ENCODE data around the gene KIAA1549.

The KIAA1549 gene

GRCh38 chr7:138890499-138891445 is 90.4 kb downstream of the KIAA1549 start:
- Histone ChIP-seq H3K4me1 (ENCODE audit: control insufficient read depth, insufficient read depth, low read length, poor library complexity, severe bottlenecking) (no peaks in the 10 kb centered on the region), H3K27me3 (replicated peaks; ENCODE audit: control insufficient read depth, insufficient read depth, low read length, poor library complexity, severe bottlenecking) (no peaks in the 10 kb centered on the region), H3K36me3 (ENCODE audit: control insufficient read depth, insufficient read depth, low read length) (no peaks in the 10 kb centered on the region), H3K9me3 (ENCODE audit: control insufficient read depth, low read length) (no peaks in the 10 kb centered on the region), H3K4me3 (ENCODE audit: insufficient read depth, low read depth, low read length, poor library complexity, severe bottlenecking) (no peak overlapping the region), H3K27ac (ENCODE audit: insufficient read depth, low read length, poor library complexity, severe bottlenecking) (no peak overlapping the region)
- DNase-seq: no peak

DNA sequence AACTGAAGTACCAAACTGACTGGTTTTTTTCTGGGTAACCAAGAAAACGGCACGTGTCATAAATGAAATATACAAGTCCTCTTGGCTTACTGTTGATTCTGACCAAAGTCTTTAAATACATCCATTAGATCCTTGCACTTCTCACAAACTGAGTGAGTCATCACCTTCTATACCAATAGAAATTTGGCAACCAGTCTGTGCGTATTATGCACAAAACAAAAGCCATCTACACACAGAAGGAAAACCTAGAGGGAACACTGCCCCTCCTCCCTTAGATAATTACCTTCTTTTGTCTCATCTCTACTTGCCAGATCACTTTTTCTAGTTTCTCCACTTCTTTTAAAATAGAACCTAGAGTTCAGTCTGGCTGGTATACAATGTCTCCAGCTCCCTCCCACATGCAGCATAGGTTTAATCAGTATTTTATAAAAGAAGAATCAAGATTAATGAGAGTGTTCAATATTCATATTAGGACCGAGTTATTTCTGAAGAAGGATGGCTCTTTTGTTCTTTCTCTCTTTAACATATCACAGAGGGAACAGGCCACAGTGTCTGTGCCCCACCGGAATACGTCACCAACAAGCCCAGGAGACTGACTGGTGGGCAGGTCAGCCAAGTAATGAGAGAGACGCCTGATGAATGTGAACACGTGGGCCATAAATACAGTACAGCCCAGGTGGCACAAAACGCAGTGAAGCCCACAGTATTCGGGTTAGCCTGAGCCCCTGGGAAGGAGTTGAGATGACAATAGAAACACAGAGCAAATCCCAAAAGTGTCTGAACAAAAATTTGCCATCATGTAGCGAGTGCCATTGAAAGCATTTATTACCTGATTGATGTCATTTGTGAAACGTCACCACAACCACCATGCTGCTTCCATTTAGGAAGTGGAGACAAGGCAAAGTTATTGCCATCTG is 91.3 kb downstream of the KIAA1549 start:
- no peak for DNase-seq

DNA sequence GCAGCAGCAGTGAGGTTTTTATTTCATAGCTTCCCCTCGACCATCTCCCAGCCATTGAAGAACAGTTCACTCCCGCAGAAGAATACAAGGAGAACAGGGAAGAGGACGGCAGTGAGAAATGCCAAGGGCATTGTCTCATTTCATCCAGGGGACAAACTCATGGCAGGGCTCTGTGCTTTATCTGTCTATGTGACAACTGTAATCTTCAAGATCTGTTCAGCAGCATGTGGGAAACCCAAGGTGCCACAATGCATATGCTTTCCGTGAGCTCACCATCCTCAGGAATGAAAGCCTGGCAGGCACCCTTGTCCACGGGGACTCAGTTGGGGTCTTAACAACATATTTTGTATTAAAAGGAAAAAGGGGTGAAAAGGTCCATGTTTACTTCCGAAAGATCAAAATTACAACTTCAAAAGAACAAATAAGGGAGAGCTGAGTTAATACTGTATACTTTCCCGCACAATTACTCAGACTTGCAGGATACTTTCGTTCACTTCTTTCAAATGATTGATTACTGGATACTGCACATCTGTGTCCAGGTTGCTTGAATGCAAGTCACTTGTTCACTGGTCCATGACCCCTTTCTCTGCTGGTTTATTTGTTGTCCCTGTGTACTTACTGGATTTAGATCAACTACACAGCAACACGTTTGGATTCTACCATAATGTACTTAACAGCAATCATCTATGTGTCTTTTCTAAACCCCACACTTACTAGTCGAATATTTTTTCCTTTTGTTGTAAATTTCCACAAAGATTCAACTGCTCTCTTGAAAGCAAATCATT is 93.1 kb downstream of the KIAA1549 start:
- no peak for DNase-seq
- Histone ChIP-seq H3K27me3 (replicated peaks; ENCODE audit: control insufficient read depth, insufficient read depth, low read length, poor library complexity, severe bottlenecking) (no peaks in the 10 kb centered on the region), H3K9me3 (ENCODE audit: control insufficient read depth, low read length) (no peaks in the 10 kb centered on the region), H3K4me3 (ENCODE audit: insufficient read depth, low read depth, low read length, poor library complexity, severe bottlenecking) (no peak overlapping the region), H3K36me3 (ENCODE audit: control insufficient read depth, insufficient read depth, low read length) (no peaks in the 10 kb centered on the region), H3K4me1 (ENCODE audit: control insufficient read depth, insufficient read depth, low read length, poor library complexity, severe bottlenecking) (no peaks in the 10 kb centered on the region), H3K27ac (ENCODE audit: insufficient read depth, low read length, poor library complexity, severe bottlenecking) (no peak overlapping the region)

More for the DNA sequence above, 91.3 kb downstream of the KIAA1549 start:
- Histone ChIP-seq H3K9me3 (ENCODE audit: control insufficient read depth, low read length) (no peaks in the 10 kb centered on the region), H3K27ac (ENCODE audit: insufficient read depth, low read length, poor library complexity, severe bottlenecking) (no peak overlapping the region), H3K27me3 (replicated peaks; ENCODE audit: control insufficient read depth, insufficient read depth, low read length, poor library complexity, severe bottlenecking) (no peaks in the 10 kb centered on the region), H3K36me3 (ENCODE audit: control insufficient read depth, insufficient read depth, low read length) (no peaks in the 10 kb centered on the region), H3K4me3 (ENCODE audit: insufficient read depth, low read depth, low read length, poor library complexity, severe bottlenecking) (no peak overlapping the region), H3K4me1 (ENCODE audit: control insufficient read depth, insufficient read depth, low read length, poor library complexity, severe bottlenecking) (no peaks in the 10 kb centered on the region)

GRCh38 chr7:138887085-138887710 is 94.0 kb downstream of the KIAA1549 start:
- Histone ChIP-seq H3K9me3 (ENCODE audit: control insufficient read depth, low read length) (no peaks in the 10 kb centered on the region), H3K36me3 (ENCODE audit: control insufficient read depth, insufficient read depth, low read length) (no peaks in the 10 kb centered on the region), H3K4me1 (ENCODE audit: control insufficient read depth, insufficient read depth, low read length, poor library complexity, severe bottlenecking) (no peaks in the 10 kb centered on the region), H3K27me3 (replicated peaks; ENCODE audit: control insufficient read depth, insufficient read depth, low read length, poor library complexity, severe bottlenecking) (no peaks in the 10 kb centered on the region), H3K4me3 (ENCODE audit: insufficient read depth, low read depth, low read length, poor library complexity, severe bottlenecking) (no peak overlapping the region), H3K27ac (ENCODE audit: insufficient read depth, low read length, poor library complexity, severe bottlenecking) (no peak overlapping the region)
- DNase-seq: no peak

GRCh38 chr7:138886501-138886917 is 94.7 kb downstream of the KIAA1549 start:
- no peaks in the 10 kb centered on the region for H3K9me3 ChIP-seq (ENCODE audit: control insufficient read depth, low read length)
- no peak overlapping the region for H3K27ac ChIP-seq (ENCODE audit: insufficient read depth, low read length, poor library complexity, severe bottlenecking)
- DNase-seq: peak in 1 of 3 donors; percentile 7

DNA sequence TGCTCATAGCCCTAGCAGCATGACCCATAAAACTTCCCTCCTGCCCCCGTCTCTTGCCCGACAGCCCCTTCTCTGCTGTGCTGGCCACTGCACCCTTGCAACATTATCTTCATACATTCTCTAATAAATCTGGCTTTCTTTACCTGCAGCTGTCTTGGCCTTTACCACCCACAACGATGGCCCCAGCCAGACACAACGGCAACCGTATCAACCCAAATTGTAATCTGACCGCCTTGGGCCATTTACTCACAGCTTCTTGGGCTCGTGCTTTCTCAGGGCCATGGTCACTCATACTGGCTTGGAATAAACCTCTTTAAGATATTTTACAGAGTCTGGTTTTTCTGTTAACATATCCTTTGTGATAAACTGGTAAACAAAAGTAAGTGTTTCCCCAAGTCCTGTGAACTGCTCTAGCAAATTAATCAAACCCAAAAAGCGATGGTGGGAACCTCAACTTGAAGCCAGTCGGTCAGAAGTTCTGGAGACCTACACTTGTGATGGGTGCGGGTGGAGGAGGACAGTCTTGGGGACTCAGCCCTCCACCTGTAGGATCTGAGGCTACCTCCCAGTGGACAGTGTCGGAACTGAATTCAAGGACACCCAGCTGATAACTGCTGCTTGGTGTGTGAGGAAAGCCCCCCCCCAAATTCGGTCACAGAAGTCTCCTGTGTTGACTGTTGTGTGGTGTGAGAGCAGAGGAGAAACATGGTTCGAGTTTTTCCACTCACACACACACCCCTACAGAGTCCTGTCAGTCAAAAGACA is 95.6 kb downstream of the KIAA1549 start:
- H3K9me3 ChIP-seq (ENCODE audit: control insufficient read depth, low read length): no peaks in the 10 kb centered on the region
- no peak overlapping the region for H3K27ac ChIP-seq (ENCODE audit: insufficient read depth, low read length, poor library complexity, severe bottlenecking)
- H3K4me3 ChIP-seq (ENCODE audit: insufficient read depth, low read depth, low read length, poor library complexity, severe bottlenecking): no peak overlapping the region
- no peak for DNase-seq
- no peaks in the 10 kb centered on the region for H3K36me3 ChIP-seq (ENCODE audit: control insufficient read depth, insufficient read depth, low read length)
- H3K27me3 ChIP-seq (replicated peaks; ENCODE audit: control insufficient read depth, insufficient read depth, low read length, poor library complexity, severe bottlenecking): no peaks in the 10 kb centered on the region
- no peaks in the 10 kb centered on the region for H3K4me1 ChIP-seq (ENCODE audit: control insufficient read depth, insufficient read depth, low read length, poor library complexity, severe bottlenecking)

More at GRCh38 chr7:138886501-138886917, 94.7 kb downstream of the KIAA1549 start:
- Histone ChIP-seq H3K4me3 (ENCODE audit: insufficient read depth, low read depth, low read length, poor library complexity, severe bottlenecking) (no peak overlapping the region), H3K36me3 (ENCODE audit: control insufficient read depth, insufficient read depth, low read length) (no peaks in the 10 kb centered on the region), H3K4me1 (ENCODE audit: control insufficient read depth, insufficient read depth, low read length, poor library complexity, severe bottlenecking) (no peaks in the 10 kb centered on the region), H3K27me3 (replicated peaks; ENCODE audit: control insufficient read depth, insufficient read depth, low read length, poor library complexity, severe bottlenecking) (no peaks in the 10 kb centered on the region)

GRCh38 chr7:138882249-138882648 is 98.9 kb downstream of the KIAA1549 start:
- Histone ChIP-seq H3K4me1 (ENCODE audit: control insufficient read depth, insufficient read depth, low read length, poor library complexity, severe bottlenecking) (no peaks in the 10 kb centered on the region), H3K9me3 (ENCODE audit: control insufficient read depth, low read length) (no peaks in the 10 kb centered on the region), H3K4me3 (ENCODE audit: insufficient read depth, low read depth, low read length, poor library complexity, severe bottlenecking) (no peak overlapping the region), H3K36me3 (ENCODE audit: control insufficient read depth, insufficient read depth, low read length) (no peaks in the 10 kb centered on the region), H3K27ac (ENCODE audit: insufficient read depth, low read length, poor library complexity, severe bottlenecking) (no peak overlapping the region), H3K27me3 (replicated peaks; ENCODE audit: control insufficient read depth, insufficient read depth, low read length, poor library complexity, severe bottlenecking) (no peaks in the 10 kb centered on the region)
- no peak for DNase-seq

GRCh38 chr7:138881579-138882188 is 99.5 kb downstream of the KIAA1549 start:
- Histone ChIP-seq H3K36me3 (ENCODE audit: control insufficient read depth, insufficient read depth, low read length) (no peaks in the 10 kb centered on the region), H3K4me3 (ENCODE audit: insufficient read depth, low read depth, low read length, poor library complexity, severe bottlenecking) (no peak overlapping the region), H3K9me3 (ENCODE audit: control insufficient read depth, low read length) (no peaks in the 10 kb centered on the region), H3K27me3 (replicated peaks; ENCODE audit: control insufficient read depth, insufficient read depth, low read length, poor library complexity, severe bottlenecking) (no peaks in the 10 kb centered on the region), H3K4me1 (ENCODE audit: control insufficient read depth, insufficient read depth, low read length, poor library complexity, severe bottlenecking) (no peaks in the 10 kb centered on the region), H3K27ac (ENCODE audit: insufficient read depth, low read length, poor library complexity, severe bottlenecking) (no peak overlapping the region)
- DNase-seq: no peak
